Erythroblast (primary cell): ENCODE measurements around the gene ZBTB20.

ENCODE experiments used
- DNase-seq, 2 experiments: peaks; one replicate each; lab custom pipeline; 2025; lab: John Stamatoyannopoulos, UW
- GATA1 ChIP-seq: IDR thresholded peaks from 2 replicates; pipeline ENCODE4 v1.6.1; 2011; ENCODE audit warnings: low read depth, mild to moderate bottlenecking, control low read depth, low read length, moderate library complexity
- POLR2A ChIP-seq: IDR thresholded peaks from 2 replicates; pipeline ENCODE4 v1.6.1; 2011; ENCODE audit warnings: mild to moderate bottlenecking, low read length

Gene ZBTB20

GRCh38 chr3:115089481-115089880, 57.6 kb downstream of the ZBTB20 start:
- TF ChIP-seq POLR2A: no peak
- TF ChIP-seq GATA1: no peak
- no peak for DNase-seq

DNA sequence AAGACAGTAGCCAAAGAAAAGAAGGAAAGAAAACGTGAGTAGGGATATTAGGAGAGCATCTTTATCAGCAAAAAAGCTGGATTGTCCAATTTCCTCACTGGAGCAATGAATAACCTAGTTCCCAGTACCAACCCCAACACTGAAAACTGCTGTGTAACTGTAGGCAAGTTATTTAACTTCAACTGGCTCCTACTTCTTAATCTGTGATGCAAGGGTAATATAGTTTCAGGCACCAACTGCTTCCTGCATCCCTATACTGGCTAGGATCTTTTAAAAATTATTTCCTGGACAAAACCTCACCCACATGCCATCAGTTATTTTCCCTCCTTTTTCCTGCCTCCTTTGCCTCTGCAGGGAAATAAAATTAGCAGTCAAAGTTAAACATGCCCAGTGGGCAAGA, 59.6 kb downstream of the ZBTB20 start:
- TF ChIP-seq GATA1: no peak
- TF ChIP-seq POLR2A: no peak
- no peak for DNase-seq

GRCh38 chr3:115086344-115086743, 60.7 kb downstream of the ZBTB20 start:
- DNase-seq: no peak
- no peak for TF ChIP-seq POLR2A
- no peak for TF ChIP-seq GATA1

- DNase-seq: peak in 1 of 2 experiments; percentile 15
- no peak for TF ChIP-seq POLR2A
- no peak for TF ChIP-seq GATA1
Observed at GRCh38 chr3:115085197-115085865, 61.8 kb downstream of the ZBTB20 start.

DNA sequence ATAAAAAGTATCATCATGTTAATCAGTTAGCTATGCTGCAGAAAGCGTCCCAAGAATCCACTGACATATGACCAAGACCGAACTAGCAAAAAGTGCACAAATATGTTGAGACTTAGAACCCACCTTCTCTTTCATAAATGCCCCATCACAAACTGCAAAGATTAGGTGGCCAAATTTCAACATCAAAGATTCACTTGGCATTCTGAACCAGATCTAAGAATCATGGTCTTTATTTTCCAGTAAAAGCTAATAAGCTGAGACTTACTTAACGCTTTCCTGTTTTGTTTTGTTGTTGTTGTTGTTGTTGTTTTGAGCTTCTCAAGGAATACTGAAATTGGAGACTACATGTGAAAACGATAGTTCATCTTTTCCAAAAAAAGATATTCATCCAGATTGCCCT, 62.4 kb downstream of the ZBTB20 start:
- no peak for DNase-seq
- no peak for TF ChIP-seq GATA1
- TF ChIP-seq POLR2A: no peak

DNA sequence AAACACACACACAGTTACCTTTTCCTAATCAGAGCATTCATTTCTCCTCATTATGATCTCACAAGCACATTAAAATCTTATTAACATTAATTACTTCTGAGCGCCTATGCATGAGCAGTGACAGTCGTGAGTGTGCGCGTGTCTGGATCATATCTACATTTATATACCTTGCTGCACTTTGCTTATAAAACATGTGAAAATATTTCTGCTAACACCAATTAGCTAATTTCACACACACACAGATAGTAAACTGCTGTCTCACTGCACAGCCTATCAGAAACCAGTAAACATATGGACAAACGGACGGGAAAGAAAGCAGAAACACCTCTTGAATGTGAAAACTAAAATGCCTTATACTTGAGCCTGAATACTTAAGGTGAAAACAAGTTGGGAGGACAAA, 64.8 kb downstream of the ZBTB20 start:
- DNase-seq: peak; percentile 58 to 64

DNA sequence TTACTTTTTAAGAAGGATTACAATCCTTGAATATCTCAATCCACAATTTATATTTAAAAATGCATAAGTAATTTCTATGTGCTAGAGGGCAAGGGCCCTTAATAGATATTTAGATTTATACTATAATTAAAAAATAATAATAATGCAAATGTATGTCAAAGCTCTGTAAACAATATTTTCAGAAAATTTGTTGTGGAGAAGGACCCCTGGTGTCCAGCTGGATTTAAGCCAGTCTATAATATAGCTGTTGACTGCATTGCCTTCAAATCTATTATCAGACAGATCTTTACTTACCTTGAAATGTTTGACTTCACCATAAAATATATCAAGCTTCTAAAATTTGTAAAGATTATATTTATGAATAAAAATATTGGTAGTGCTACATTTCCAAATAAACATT, 65.6 kb downstream of the ZBTB20 start:
- TF ChIP-seq POLR2A (no peak), GATA1 (no peak)
- peak in 1 of 2 experiments; percentile 3 for DNase-seq

More for the DNA sequence above, 64.8 kb downstream of the ZBTB20 start:
- TF ChIP-seq GATA1: no peak
- no peak for TF ChIP-seq POLR2A

DNA sequence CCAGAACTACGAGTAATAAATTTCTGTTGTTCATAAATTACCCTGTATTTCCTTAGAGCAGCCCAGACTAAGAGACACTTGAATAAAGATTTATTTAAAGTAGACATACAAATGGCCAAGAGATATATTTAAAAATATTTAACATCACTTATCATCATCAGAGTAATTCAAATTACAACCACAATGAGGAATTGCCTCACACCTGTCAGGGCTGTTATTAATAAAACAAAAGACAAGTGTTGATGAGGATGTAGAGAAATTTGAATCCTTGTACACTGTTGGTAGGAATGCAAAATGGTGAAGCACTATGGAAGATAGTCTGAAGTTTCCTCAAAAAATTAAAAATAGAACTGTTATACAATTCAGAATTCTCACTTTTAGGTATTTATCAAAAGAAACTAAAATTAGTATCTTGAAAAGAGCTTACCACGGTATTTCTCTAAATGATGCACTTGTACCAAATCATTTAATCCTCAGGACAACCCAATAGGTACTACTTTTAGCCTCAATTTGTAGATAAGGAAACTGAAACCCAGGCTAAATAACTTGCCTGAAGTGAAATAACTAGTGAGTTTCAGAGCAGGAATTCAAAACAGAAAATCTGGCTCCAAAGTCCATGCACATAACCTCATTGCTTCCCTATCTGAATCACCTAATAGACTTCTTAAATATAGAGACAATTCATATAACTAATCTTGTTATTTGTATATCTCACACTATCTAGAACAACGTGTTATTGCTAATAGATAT, 69.4 kb downstream of the ZBTB20 start:
- no peak for TF ChIP-seq POLR2A
- no peak for TF ChIP-seq GATA1
- no peak for DNase-seq

DNA sequence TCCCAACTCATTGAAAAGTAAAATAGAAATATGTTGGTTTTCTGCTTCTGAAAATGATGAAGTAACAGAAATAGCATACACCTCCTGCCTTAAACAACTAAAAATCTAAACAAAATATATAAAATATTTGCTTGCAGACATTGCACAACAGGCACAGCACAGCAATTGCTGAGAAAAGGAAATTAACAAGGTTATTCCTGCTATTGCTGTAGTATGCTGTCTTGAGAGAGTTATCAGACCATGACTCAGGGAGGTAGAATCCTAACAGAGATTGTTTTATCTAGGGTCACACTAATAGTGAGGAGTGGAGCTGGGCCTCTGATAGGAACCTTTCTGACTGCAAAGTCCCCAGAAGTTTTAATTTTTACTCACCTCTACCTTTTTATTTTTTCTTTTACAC, 72.6 kb downstream of the ZBTB20 start:
- TF ChIP-seq POLR2A (no peak), GATA1 (no peak)
- peak; percentile 32 to 39 for DNase-seq

GRCh38 chr3:115072265-115073021, 74.6 kb downstream of the ZBTB20 start:
- no peak for TF ChIP-seq GATA1
- DNase-seq: no peak

- DNase-seq: no peak
- TF ChIP-seq POLR2A: no peak
- TF ChIP-seq GATA1: no peak
Observed at GRCh38 chr3:115071601-115072000, 75.5 kb downstream of the ZBTB20 start.

DNA sequence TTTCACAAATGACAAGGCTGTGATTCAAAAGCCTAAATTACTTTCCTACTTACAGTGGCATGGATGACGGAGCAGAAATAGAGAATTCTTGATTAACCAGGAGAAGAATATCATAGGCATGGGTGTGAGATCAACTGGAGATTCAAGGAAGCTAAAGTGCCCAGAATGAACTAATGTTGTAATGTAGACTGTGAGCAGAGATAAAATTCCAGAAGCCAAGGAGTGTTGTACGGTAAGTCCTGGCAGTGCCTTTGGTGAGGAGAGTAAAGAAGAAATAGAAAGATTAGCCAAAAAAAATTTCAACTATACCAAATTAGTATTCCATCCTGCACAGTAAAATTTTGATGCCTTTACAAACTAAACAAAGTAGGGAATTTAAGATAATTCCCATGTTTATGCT, 75.9 kb downstream of the ZBTB20 start:
- no peak for DNase-seq
- no peak for TF ChIP-seq POLR2A
- TF ChIP-seq GATA1: no peak

GRCh38 chr3:115068799-115069198, 78.3 kb downstream of the ZBTB20 start:
- TF ChIP-seq GATA1 (no peak), POLR2A (no peak)

DNA sequence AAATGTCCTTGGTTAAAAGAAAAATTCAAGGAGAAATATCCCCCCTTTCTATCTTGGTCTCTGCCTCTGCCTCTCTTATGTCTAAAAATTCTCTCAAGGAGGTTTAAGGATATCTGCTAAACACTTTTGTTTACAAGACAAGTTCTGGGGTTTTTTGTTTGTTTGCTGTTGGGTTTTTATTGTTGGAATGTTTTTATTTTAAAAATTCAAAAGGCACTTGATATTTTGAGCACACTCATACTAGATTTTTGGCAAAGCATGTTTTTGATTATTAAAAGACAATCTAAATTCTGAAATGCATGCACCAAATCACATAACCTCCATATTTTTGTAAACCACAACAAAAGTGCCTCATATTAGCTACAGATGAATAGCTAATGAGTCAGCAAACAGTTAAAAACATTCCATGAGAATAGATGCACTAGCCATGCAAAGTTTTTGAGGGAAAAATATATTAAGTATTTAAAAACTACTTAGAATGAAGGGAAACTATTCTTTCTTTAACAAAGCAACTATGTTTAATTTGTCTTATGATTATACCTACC, 84.6 kb downstream of the ZBTB20 start:
- TF ChIP-seq GATA1: no peak
- no peak for TF ChIP-seq POLR2A
- DNase-seq: no peak

More at GRCh38 chr3:115068799-115069198, 78.3 kb downstream of the ZBTB20 start:
- no peak for DNase-seq

DNA sequence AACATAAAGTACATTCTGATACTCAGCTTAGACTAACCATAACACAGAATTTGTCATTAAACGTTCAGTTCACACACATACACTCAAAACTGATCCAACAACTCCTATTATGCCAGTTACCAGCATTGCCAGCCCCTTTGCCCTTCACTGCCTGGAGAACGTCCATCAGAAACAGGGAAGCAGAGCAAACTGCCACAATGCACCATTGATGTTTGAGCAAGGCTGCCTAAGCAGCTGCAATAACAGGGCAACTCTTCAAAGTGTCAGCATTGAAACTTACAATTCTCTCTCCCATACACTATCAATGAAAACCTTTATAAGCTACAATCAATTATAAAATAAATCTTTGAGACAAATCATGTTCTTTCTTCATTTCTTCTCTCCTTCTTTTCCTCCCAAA, 85.1 kb downstream of the ZBTB20 start:
- DNase-seq: no peak
- TF ChIP-seq GATA1 (no peak), POLR2A (no peak)
